CD14-positive monocyte (primary cell): Measurements from ENCODE around the gene OCIAD2. TPM values are rescaled to one million over a fixed set of nuclear protein-coding genes. Genes with fewer than 3 reads are reported as not detected.

Source experiments
- DNase-seq, 3 donors: peaks; one replicate each; pipeline ENCODE4 v3.0.0-alpha.2; 2011 to 2022
- H2AFZ ChIP-seq: 2 replicates; pipeline ENCODE4 v1.6.0; 2012; ENCODE audit warnings: mild to moderate bottlenecking, low read depth, low read length, inconsistent platforms; ENCODE audit not compliant: insufficient read depth, poor library complexity, severe bottlenecking
- H3K27ac ChIP-seq, 2 donors: 1 replicate in 1 of 2; 2 replicates in 1 of 2; pipeline ENCODE4 v1.5.1; 2012 to 2013; ENCODE audit warnings: low read length in 2 of 2, control low read depth in 1 of 2, inconsistent platforms in 1 of 2, low read depth in 1 of 2, mild to moderate bottlenecking in 1 of 2
- H3K27me3 ChIP-seq, 2 donors: one replicate each; pipeline versions ENCODE4 v1.6.0 to v1.6.1; 2011 to 2013; ENCODE audit warnings: low read length in 2 of 2; ENCODE audit not compliant: control insufficient read depth in 2 of 2, insufficient read depth in 2 of 2
- H3K36me3 ChIP-seq, 2 donors: replicated peaks in 1 of 2; 1 replicate in 1 of 2; 2 replicates in 1 of 2; pipeline versions ENCODE4 v1.5.1 to v1.6.1; 2012 to 2013; ENCODE audit warnings: low read length in 2 of 2, control low read depth in 1 of 2, inconsistent platforms in 1 of 2, mild to moderate bottlenecking in 1 of 2; ENCODE audit not compliant: insufficient read depth in 2 of 2, control insufficient read depth in 1 of 2
- H3K4me1 ChIP-seq, 2 donors: 1 replicate in 1 of 2; 2 replicates in 1 of 2; pipeline versions ENCODE4 v1.5.1 to v1.6.1; 2012 to 2013; ENCODE audit warnings: low read length in 2 of 2, control low read depth in 1 of 2, inconsistent platforms in 1 of 2, mild to moderate bottlenecking in 1 of 2, moderate library complexity in 1 of 2; ENCODE audit not compliant: insufficient read depth in 2 of 2, control insufficient read depth in 1 of 2
- H3K4me2 ChIP-seq: replicated peaks from 2 replicates; pipeline ENCODE3; 2012; ENCODE audit warnings: low read length, moderate library complexity, mild to moderate bottlenecking; ENCODE audit not compliant: poor library complexity, severe bottlenecking; ENCODE audit errors: extremely low read depth
- H3K4me3 ChIP-seq, 3 experiments: fragments of 200-600 bp in 1 of 3; sonication (generic) in 1 of 3; replicated peaks in 1 of 3; 1 replicate in 2 of 3; 2 replicates in 1 of 3; pipeline ENCODE4 v1.5.1; 2011 to 2013; ENCODE audit warnings: low read length in 3 of 3, mild to moderate bottlenecking in 3 of 3, control low read depth in 2 of 3, low read depth in 2 of 3, inconsistent platforms in 1 of 3, moderate library complexity in 1 of 3
- H3K79me2 ChIP-seq: 2 replicates; pipeline ENCODE4 v1.6.0; 2012; ENCODE audit warnings: mild to moderate bottlenecking, control low read depth, inconsistent platforms, low read length, moderate library complexity; ENCODE audit not compliant: insufficient read depth
- H3K9ac ChIP-seq: 2 replicates; pipeline ENCODE4 v1.6.0; 2017; ENCODE audit warnings: low read length, mild to moderate bottlenecking; ENCODE audit not compliant: insufficient read depth, poor library complexity, severe bottlenecking
- H3K9me3 ChIP-seq, 2 donors: replicated peaks in 1 of 2; 1 replicate in 1 of 2; 2 replicates in 1 of 2; pipeline versions ENCODE4 v1.5.1 to v1.6.1; 2012 to 2013; ENCODE audit warnings: low read length in 2 of 2, control low read depth in 1 of 2; ENCODE audit not compliant: control insufficient read depth in 1 of 2, insufficient read depth in 1 of 2
- H4K20me1 ChIP-seq: 2 replicates; pipeline ENCODE4 v1.6.0; 2012; ENCODE audit warnings: mild to moderate bottlenecking, low read length, control low read depth, moderate library complexity; ENCODE audit not compliant: insufficient read depth
- H3K27ac Mint-ChIP-seq, 7 donors: one replicate each; pipeline ENCODE4 v1.8.0; 2020; ENCODE audit warnings: mild to moderate bottlenecking in 7 of 7, mixed read lengths in 7 of 7, moderate library complexity in 6 of 7, inconsistent platforms in 2 of 7
- H3K27me3 Mint-ChIP-seq, 3 donors: one replicate each; pipeline ENCODE4 v1.8.0; 2021 to 2022; ENCODE audit warnings: low read depth in 3 of 3, mild to moderate bottlenecking in 3 of 3, mixed read lengths in 3 of 3, moderate library complexity in 3 of 3, inconsistent platforms in 1 of 3
- H3K36me3 Mint-ChIP-seq, 2 donors: one replicate each; pipeline ENCODE4 v1.8.0; 2020; ENCODE audit warnings: mixed read lengths in 2 of 2, inconsistent platforms in 1 of 2, mild to moderate bottlenecking in 1 of 2
- H3K4me1 Mint-ChIP-seq: one replicate; pipeline ENCODE4 v1.8.0; 2020; ENCODE audit warnings: mild to moderate bottlenecking, mixed read lengths
- H3K4me3 Mint-ChIP-seq, 2 donors: one replicate each; pipeline ENCODE4 v1.8.0; 2020; ENCODE audit warnings: mild to moderate bottlenecking in 2 of 2, mixed read lengths in 2 of 2, moderate library complexity in 1 of 2
- H3K9me3 Mint-ChIP-seq, 7 donors: one replicate each; pipeline ENCODE4 v1.8.0; 2020 to 2022; ENCODE audit warnings: mixed read lengths in 7 of 7, mild to moderate bottlenecking in 6 of 7, moderate library complexity in 6 of 7, inconsistent platforms in 2 of 7
- CTCF ChIP-seq: fragments of 200-600 bp; IDR thresholded peaks from one replicate; pipeline ENCODE4 v1.8.0; 2022; ENCODE audit warnings: antibody characterized with exemption, mild to moderate bottlenecking
- WGBS: methylation state at CpG from one replicate; pipeline ENCODE4 v1.1.5; 2013; ENCODE audit warnings: missing lambda C conversion rate; ENCODE audit not compliant: insufficient coverage; 5-methylcytosine and 5-hydroxymethylcytosine counted together
- intact Hi-C, 2 donors: fragments of 100-400 bp; cut with micrococcal nuclease; formaldehyde crosslinking; loops; one replicate each; pipeline versions ENCODE4 v1.15.0 to v1.15.1; 2023
- polyA plus RNA-seq, 3 donors: library from polyadenylated mRNA; depleted of rRNA in 1 of 3; unstranded in 2 of 3; stranded (reverse) in 1 of 3; fragments of 300-500 nt in 2 of 3; fragments of >200 nt in 1 of 3; fragmentation: Illumina TruSeq in 2 of 3; gene quantifications; 1 replicate in 2 of 3; 2 replicates in 1 of 3; pipeline ENCODE4 v1.2.3, GENCODE V29; 2012 to 2021

Gene OCIAD2
- polyA plus RNA-seq, 3 donors: 2.1 to 3.1 (median 2.9) TPM

GRCh38 chr4:48854982-48855381 lies 51.6 kb downstream of the OCIAD2 start:
- peak overlapping the region in 1 of 7 donors; percentile 54 for H3K27ac Mint-ChIP-seq
- no peak overlapping the region for H2AFZ ChIP-seq
- peaks cover 58 to 64% of the 10 kb centered on the region in 2 donors for H3K36me3 Mint-ChIP-seq
- no peaks in the 10 kb centered on the region for H4K20me1 ChIP-seq
- intact Hi-C loops: no loop called here
- peaks cover 6% of the 10 kb centered on the region for H3K4me1 Mint-ChIP-seq
- H3K27ac ChIP-seq: no peak overlapping the region
- H3K4me1 ChIP-seq: no peaks in the 10 kb centered on the region
- H3K9ac ChIP-seq: no peak overlapping the region
- no CpG with 5 or more reads among the region's 2 CpGs for WGBS
- no peak overlapping the region for H3K4me2 ChIP-seq
- DNase-seq: no peak
- no peaks in the 10 kb centered on the region for H3K27me3 ChIP-seq
- peaks cover 0 to 1% (median 0%) of the 10 kb centered on the region in 3 donors for H3K27me3 Mint-ChIP-seq
- H3K9me3 ChIP-seq: no peaks in the 10 kb centered on the region
- H3K4me3 Mint-ChIP-seq: no peak overlapping the region
- no peak overlapping the region for H3K4me3 ChIP-seq
- H3K36me3 ChIP-seq: peaks cover 47 to 86% of the 10 kb centered on the region in 2 donors
- H3K79me2 ChIP-seq: no peaks in the 10 kb centered on the region
- H3K9me3 Mint-ChIP-seq: no peaks in the 10 kb centered on the region
- no peak for TF ChIP-seq CTCF

DNA sequence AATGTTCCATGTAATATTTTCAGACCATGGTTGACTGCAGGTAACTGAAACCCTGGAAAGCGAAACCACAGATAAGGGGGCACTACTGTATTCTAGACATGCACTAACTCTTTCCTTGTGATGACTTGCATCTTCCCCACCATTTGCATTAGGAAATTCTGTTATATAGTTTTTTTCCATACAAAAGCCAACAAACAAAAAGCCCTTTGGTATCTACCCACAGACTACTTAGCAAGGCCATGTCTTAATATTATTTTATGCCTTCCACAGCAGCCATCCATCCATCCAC lies 52.2 kb downstream of the OCIAD2 start:
- Mint-ChIP-seq H3K4me1 (peaks cover 6% of the 10 kb centered on the region), H3K27ac (peak overlapping the region in 1 of 7 donors; percentile 54), H3K27me3 (peaks cover 0 to 1% (median 0%) of the 10 kb centered on the region in 3 donors), H3K9me3 (no peaks in the 10 kb centered on the region), H3K36me3 (peaks cover 57 to 61% of the 10 kb centered on the region in 2 donors), H3K4me3 (no peak overlapping the region)
- H2AFZ ChIP-seq: no peak overlapping the region
- H3K27ac ChIP-seq: no peak overlapping the region
- H3K9ac ChIP-seq: no peak overlapping the region
- H3K4me2 ChIP-seq: no peak overlapping the region
- H3K36me3 ChIP-seq: peaks cover 49 to 84% of the 10 kb centered on the region in 2 donors
- no peak for TF ChIP-seq CTCF
- H3K27me3 ChIP-seq: no peaks in the 10 kb centered on the region
- H4K20me1 ChIP-seq: no peaks in the 10 kb centered on the region
- no peaks in the 10 kb centered on the region for H3K4me1 ChIP-seq
- no peak overlapping the region for H3K4me3 ChIP-seq
- DNase-seq: no peak
- H3K9me3 ChIP-seq: no peaks in the 10 kb centered on the region
- no CpG with 5 or more reads among the region's 1 CpG for WGBS
- intact Hi-C loops: no loop called here
- no peaks in the 10 kb centered on the region for H3K79me2 ChIP-seq
